Epithelial cell of proximal tubule (primary cell): ENCODE measurements around the gene CERS6. TPM values are rescaled to one million over a fixed set of nuclear protein-coding genes. Genes with fewer than 3 reads are reported as not detected.

Source experiments
- DNase-seq: peaks from one replicate; pipeline ENCODE4 v3.0.0-alpha.2; 2011; ENCODE audit warnings: low read depth
- H3K4me3 ChIP-seq: 2 replicates; pipeline ENCODE4 v1.5.1; 2011; ENCODE audit warnings: low read depth, mild to moderate bottlenecking, low read length
- total RNA-seq: library from RNA; depleted of rRNA; stranded (reverse); fragments of >200 nt; gene quantifications from 2 replicates; pipeline ENCODE4 v1.2.3, GENCODE V29; 2015
- TF ChIP-seq, protein P1 (sequence below): conservative IDR thresholded peaks from 2 replicates; pipeline ENCODE4 v1.5.1; 2012; ENCODE audit warnings: low read depth, mild to moderate bottlenecking, low read length

CERS6 gene
- total RNA-seq, 1 donor from 2014 or later = 11.6 TPM

- no peak overlapping the region for H3K4me3 ChIP-seq
- TF ChIP-seq, protein P1, sequence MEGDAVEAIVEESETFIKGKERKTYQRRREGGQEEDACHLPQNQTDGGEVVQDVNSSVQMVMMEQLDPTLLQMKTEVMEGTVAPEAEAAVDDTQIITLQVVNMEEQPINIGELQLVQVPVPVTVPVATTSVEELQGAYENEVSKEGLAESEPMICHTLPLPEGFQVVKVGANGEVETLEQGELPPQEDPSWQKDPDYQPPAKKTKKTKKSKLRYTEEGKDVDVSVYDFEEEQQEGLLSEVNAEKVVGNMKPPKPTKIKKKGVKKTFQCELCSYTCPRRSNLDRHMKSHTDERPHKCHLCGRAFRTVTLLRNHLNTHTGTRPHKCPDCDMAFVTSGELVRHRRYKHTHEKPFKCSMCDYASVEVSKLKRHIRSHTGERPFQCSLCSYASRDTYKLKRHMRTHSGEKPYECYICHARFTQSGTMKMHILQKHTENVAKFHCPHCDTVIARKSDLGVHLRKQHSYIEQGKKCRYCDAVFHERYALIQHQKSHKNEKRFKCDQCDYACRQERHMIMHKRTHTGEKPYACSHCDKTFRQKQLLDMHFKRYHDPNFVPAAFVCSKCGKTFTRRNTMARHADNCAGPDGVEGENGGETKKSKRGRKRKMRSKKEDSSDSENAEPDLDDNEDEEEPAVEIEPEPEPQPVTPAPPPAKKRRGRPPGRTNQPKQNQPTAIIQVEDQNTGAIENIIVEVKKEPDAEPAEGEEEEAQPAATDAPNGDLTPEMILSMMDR = no peak
- DNase-seq = no peak
Measured at GRCh38 chr2:168584911-168585310, 128.8 kb downstream of the CERS6 start.

DNA sequence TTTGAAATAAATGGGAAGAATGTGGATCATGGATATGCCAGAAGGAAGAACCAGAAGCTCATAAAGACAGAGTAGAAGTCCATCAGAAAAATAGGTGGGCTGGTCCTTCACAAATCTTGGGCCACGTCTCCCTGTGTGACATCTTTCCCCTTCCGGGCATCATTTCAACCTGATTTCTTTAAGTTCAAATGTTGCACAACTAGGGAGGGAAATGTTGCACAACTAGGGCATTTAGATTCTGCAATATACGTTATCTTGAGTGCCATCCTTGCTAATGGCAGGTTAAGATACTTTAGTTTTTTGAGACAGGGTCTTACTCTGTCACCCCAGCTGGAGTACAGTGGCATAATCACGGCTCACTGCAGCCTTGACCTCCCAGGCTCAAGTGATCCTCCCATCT, 129.6 kb downstream of the CERS6 start:
- TF ChIP-seq, protein P1 = no peak
- H3K4me3 ChIP-seq = no peak overlapping the region
- no peak for DNase-seq

DNA sequence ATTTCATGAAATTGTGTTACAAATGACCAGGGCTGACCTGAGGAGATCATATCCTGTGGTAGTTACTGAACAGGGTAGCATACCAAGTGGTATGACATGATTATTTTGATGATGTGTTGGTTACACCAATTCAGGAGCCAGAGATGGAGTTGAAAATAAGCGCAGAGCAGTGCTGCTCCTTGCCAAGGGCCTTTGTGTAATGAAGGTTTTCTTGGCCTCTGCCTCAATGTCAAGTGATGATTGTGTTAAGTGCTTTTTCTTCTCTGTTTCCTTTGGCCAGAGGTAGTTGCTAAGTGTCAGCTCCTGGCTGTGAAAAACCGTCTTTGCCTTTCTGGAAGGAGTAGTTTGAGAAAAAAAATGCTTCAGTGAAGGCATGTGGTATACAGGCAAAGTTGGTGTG, 131.2 kb downstream of the CERS6 start:
- DNase-seq = no peak
- TF ChIP-seq, protein P1 = no peak

DNA sequence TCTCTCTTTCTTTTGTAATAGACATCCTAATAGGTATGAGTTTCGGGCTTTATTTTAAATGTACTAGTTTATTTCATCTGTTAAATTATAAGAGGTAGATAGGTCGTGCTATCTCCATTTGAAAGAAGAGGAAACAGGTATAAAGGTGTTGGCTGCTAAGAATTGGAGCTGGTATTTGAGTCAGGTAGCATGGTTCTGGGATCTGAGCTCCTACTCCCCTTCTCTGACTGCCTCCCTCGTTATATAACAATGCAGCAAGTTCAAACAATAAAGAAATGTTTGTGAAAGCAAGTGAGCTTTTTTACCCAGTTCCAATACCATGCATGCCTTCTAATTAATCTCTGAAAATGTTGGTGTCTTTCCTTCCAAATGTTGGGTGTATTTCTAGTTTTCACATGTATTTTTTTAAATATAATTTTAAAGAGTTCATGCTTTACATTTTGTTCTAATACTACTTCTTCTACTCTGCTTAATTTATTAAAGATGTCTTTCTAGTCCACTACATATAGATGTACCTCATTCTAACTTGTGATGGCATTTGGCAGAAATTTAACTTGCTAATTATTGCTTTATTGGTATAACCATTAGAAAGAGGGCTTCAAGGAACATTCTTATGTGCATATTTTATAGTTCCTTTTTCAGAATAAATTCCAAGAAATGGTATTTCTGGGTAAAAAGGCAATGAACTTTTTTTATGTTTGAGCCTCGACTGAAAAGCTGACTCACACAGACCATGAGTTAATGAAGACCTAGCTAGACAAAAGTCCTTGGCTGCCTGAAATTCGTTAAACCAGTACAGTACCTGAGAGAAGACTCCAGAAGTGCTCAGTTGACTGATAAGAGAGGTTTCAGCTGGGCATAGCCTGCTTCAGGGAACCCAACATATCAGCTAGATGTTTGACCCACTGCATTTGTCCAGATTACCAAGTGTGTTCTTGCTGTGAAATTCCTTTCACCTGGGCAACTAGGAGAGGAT, 133.5 kb downstream of the CERS6 start:
- DNase-seq = no peak
- no peak overlapping the region for H3K4me3 ChIP-seq
- TF ChIP-seq, protein P1 = no peak

More for the DNA sequence above, 131.2 kb downstream of the CERS6 start:
- no peak overlapping the region for H3K4me3 ChIP-seq

- DNase-seq = no peak
- TF ChIP-seq, protein P1 = no peak
- no peak overlapping the region for H3K4me3 ChIP-seq
Measured at GRCh38 chr2:168592181-168592831, 136.2 kb downstream of the CERS6 start.

GRCh38 chr2:168593713-168594112, 137.6 kb downstream of the CERS6 start:
- DNase-seq = no peak
- TF ChIP-seq, protein P1 = no peak
- H3K4me3 ChIP-seq = no peak overlapping the region
